Stimulated activated CD4-positive, alpha-beta T cell treated with anti-CD3 and anti-CD28 coated beads, Interleukin-4, amount 100 ng/mL, for 4 hours (primary cell): ENCODE results near the gene MED9.

ENCODE experiments used
- DNase-seq, 2 experiments: peaks; one replicate each; pipeline ENCODE4 v3.0.0-alpha.2; 2020

Gene MED9

DNA sequence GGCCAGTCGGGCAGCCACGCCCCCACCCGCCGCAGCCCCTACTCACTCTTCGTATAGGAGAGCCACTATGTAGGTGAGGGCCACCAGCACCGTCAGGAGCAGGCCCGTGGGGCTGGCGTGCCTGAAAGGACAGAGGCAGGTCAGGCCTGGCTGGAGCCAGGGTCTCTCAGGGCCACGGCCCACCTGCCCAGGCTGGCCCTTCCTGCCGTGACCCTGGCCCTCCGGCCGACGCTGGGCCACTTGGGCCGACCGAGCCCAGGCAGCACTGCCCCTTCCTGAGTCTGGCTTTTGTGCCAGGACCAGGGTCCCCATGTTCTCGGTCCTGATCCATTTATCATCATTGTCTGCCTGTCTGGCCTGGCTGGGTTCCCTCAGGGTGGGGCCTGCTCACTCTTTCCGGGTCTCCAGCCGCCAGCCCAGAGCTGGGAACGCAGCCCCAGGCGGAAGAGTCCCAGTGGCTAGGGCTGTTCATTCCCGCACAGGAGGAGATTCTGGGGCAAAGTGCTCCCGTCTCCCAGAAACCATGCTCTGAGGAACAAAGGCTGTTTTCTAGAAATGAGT, 29.5 kb downstream of the MED9 start:
- no peak for DNase-seq

DNA sequence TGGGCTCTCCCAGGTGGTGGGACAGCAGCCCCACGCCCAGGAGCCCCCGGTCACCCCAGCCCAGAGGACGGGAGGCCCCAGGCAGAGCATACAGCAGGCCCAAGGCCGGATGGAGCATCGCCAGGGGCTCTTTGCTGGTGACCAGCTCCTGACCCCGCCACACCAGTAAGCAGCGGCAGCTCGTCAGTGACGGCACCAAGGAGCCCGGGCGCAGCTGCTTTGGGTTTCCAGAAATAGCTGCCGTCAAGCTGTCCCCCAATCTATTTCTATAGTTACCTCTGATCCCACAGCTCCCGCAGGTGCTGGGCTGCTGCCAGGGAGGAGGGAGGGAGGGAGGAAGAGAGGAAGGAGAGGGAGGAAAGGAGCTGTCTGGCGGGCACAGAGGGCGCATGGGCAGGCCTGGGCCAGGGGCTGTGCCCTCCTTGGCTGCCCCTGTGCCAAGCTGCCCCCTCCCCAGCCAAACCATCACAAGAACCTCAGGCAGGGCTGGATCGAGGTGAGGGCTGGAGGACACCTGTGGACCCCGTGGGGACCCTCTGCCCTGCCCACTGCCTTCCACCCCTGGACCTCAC, 30.2 kb downstream of the MED9 start:
- DNase-seq: no peak

DNA sequence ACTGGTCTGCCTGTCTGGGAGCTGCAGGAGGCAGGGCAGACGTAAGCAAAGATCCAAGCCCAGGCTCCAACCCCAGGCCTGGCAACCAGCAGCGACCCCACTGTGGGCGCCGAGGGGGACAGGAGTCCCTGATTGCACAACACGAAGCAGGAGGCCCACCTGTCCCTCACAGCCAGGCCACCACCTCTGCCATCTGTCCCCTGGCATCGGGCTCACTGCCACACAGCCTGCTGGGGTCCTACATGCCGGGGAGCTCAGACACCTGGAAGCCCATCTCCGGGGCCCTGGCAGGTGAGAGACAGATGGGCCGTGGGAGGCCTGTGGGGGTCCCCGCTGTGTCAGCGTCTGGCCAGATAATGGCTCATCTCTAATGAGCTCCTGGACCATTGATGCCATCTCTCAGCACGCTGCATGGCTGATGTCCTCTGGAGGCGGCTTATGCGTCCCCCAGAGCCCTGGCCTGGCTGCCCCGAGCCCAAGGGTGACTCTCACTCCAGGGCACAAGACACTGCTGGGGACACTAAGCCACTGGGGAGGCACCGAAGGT, 30.7 kb downstream of the MED9 start:
- no peak for DNase-seq

DNA sequence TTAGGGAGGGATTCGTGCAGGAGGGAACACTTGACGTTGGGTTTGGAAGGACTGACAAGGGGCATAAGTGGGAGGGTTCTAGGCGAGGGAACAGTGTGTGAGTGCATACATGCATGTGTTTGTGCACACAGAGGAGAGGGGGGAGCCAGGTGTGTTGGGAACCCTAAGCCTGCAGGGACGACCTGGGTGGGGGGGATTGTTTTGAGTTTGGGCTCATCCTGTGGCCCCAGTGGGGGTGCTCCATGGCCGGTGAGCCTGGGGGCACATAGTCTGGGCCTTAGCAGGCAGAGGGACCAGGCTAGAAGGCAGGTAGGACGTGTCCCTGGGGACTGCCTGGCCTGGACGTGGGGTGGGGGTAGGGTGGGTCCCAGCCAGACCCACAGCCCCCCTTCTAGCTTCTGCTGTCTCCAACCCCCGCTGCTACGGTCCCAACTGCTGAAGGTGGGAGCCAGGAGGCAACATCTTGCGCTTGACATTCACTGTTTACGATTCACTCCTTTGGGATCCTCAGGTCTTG, 31.3 kb downstream of the MED9 start:
- no peak for DNase-seq

DNA sequence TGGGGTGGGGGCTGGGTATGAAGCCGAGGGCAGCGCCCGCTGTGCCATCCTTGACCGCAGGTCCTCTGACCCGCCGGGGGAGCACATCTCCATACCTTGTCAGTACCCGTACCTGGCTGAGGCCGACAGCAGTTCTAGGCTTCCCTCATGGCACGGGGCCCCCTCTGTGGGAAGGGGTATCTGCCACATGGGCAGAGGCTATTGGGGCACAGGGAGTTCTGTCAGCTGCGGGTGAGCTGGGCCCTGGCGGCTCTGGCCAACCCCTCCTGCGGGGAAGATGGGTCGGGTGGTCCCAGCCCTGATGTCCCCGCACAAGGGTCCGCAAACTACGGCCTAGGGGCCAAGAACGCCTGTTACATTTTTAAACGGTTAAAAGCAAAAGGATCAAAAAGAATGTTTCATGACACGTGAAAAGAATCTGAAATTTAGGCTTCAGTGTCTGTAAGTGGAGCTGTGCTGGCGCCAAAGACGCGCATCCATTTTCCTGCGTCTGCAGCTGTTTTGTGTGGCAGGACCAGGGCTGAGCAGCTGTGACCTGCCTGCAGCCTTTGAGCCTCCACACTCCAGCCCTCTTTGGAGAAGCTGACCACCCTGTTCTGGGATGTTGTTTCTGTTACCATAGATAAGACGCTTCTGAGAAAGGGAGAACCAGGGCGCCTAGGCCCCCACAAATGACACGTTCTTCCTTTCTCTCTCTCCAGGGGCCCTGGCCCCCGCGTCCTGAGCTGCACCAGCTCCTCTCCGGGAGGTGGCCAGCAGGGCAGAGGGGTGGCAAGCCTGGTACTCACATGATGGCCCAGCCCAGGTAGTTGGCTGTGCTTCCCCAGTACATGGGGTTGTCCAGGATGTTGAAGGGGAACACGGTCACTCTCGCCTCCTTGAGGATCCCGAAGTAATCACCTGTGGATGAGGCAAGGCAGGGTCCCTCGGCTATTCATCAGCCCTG, 32.1 kb downstream of the MED9 start:
- DNase-seq: no peak

DNA sequence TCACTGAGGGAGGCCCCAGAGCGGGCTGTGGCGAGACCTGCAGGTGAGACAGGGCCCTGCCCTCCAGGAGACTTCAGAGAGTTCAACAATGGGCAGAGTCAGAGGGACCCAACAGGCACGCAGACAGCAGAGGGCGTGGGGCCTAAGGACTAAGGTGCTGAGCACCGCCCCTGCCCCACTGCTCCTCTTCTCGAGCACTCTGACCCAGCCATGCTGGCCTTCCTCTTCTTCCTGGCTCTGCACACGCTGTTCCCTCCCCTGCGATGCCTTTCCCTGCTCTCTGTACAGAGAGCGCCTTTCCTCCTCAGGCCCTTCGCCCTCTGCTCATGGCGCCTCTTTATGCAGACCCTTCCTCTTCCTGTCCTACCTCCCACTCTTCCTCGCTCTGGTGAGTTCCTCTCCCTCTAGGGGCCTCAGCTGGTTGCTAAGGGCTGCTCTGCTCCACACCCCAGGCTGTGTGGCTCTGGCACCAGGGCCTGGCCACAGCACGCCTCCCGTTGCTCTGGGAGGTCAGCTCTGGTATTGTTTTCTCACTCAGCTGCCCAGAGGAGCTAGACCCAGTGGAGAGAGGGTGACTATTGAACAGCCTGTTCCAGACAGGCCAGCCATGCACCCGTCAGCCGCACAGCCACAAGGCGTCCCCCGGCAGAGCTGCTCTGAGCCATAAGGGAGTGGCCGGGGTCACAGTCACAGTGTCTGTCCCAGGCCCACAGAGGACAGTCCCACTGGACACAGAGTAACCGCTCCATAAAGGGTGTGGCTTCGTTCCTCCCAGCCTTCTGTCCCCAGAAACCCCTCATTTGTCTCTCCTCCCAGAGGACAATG, 33.0 kb downstream of the MED9 start:
- no peak for DNase-seq

DNA sequence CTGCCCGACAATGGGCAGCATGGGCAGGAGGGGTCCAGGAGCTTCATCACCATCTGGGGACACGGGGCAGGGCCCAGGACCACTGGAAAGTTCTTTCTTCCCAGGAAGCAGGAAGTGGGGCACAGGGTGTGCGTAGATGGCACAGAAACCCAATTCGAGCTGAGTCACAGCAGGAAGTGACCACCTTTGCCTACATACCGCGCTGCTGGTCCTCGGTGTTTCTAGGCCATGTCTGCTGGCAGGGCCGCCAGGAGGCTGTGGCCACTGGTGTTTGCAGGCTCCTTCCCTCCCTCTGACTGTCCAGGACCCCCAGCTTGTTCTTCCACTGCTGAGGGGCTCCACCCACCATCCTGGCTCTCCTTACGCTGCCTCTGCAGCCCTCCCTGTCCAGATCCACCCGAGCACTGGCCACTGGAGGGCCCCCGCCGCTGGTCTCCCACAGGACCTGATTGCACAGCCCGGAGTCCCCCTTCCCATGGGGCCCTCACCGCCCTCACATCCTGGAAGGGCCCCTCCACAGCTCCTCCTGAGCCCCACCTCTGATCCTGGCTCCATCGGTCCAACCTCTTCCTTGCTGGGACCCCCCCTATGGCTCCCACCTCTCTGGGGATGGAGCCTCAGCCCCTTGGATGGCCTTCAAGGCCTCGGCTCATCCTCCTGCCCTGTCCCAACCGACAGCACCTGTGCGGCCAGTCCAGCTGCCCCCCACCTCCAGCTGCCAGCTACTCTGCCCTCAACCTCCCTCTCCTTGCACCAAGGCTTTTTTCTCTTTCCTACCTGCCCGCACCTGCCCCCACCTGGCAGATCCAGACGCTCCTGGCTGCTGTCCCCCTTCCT, 33.9 kb downstream of the MED9 start:
- DNase-seq: no peak

DNA sequence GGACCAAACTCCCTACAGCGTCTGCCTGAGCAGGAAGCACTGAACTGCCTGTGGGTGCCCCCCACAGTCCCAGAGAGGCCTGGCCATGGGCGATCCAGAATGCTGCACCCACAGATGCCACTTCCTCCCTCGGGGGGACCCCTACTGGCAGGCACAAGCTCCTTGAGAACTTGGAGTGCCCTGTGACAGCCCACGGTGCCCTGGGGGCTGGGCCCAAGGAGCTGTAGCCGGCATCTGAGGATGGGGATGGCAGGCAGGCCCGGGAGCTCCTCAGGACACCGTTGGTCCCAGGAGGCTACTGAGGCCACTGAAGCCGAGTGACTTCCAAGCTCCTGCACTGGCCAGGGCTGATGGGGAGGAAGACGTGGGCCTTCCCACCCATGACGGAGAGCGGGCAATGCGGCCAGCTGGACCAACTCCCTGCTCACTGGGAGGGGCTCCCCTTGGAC, 34.5 kb downstream of the MED9 start:
- DNase-seq: no peak

DNA sequence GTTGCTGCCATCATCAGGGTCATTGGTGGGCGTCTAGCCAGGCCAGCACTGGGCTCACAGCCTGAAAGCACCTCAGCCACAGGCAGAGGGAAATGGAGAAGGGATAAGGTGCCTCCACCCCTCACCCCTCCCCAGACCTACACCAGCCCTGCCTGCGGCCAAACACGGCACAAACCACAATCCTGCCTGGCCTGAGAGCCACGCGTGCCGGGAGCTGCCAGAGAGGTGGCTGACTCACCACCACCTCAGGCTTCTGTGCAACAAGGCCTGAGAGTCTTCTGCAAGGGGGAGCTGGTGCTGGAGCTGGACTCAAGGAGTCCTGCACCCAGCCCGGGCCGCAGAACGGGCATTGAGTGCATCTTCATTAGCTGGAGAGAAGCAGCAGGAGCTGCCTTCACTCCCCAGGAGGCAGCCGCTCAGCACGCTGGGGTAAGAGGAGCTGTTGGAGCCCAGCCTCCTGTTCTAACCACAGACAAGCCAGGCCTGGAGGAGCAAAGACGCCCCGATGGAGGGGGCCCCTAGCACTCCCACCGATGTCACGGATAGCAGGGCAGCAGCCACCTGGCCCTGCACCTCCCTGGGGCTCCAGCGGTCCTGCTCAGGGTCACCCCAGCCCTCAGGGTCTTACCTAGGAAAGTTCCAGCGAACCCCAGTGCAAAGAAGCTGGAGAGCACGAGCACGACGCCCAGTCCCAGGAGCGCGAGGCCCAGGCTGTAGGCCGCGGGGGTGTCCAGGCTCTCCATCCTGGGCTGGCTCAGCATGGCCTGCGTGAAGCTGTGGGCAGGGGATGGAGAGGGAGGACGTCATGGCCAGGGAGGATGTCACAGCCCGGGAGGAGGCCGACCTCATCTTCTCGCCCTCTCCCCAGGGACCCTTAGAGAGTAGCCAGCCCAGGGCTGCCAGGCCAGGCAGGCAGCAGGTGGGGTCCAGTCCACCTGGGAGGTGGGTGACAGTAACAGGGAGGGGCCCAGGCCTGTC, 35.4 kb downstream of the MED9 start:
- no peak for DNase-seq

DNA sequence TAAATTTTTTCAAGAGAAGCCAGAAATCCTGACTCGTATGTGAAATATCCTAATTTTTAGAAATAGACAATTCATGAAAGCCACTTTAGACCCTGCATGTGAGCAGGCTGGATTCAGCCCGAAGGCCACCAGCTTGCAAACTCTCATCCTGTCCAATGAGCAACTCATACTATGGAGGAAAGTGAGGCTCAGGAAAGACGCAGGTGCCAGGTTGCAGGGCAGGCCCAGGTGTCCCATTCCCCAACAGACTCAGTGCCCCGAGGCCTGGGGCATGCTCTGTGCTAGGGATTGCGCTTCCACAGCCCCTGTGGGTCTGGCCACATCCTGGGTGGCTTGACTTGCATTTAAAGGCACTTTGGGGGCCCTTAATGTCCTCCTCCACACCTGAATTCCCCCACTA, 36.1 kb downstream of the MED9 start:
- DNase-seq: no peak

DNA sequence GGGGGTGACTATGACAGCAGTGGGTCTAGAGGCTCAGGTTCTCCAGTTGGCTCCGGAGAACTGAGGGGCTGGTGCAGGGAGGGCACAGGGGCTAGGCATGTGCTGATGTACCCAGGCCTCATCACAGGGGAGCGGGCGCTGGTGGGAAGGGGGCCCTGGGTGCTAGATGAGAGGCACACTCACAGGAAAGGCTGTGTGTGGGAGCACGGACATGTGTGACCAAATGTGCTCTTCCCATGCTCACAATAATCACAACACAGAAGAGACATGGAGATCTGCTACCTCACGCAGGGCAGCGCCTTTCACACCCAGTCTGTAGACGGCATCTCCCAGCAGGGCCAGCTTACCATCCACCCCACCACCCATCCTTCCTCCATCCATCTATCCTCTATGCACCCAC, 36.8 kb downstream of the MED9 start:
- DNase-seq: no peak

DNA sequence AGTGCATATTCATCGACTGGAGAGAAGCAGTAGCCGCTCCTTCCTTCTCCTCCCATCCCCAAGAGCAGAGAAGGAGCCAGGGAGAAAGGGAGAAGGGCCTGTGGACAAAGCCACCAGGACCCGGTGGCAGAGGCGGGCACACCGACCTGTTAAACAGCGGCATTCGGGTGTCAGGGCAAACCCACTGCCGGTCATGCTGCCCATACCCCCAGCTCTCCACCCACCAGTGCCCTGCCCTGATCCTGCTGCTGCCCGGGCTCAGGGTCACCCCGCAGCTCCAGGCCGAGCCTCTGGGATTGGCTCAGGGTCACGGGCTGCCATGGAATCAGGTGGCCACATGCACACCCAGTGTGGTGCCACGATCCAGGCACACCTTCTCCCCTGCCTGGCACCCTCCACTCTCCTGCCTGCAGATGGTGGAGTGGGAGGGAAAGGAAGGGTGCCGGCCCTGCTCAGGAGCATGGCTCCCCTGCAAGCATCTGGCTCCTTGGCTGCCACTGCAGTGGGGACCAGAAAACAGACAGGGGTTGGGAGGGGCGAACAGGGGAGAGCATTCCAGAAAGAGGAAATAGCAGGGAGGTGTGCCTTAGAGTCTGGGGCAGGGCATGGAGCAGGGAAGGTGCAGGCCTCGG, 37.7 kb downstream of the MED9 start:
- DNase-seq: no peak

DNA sequence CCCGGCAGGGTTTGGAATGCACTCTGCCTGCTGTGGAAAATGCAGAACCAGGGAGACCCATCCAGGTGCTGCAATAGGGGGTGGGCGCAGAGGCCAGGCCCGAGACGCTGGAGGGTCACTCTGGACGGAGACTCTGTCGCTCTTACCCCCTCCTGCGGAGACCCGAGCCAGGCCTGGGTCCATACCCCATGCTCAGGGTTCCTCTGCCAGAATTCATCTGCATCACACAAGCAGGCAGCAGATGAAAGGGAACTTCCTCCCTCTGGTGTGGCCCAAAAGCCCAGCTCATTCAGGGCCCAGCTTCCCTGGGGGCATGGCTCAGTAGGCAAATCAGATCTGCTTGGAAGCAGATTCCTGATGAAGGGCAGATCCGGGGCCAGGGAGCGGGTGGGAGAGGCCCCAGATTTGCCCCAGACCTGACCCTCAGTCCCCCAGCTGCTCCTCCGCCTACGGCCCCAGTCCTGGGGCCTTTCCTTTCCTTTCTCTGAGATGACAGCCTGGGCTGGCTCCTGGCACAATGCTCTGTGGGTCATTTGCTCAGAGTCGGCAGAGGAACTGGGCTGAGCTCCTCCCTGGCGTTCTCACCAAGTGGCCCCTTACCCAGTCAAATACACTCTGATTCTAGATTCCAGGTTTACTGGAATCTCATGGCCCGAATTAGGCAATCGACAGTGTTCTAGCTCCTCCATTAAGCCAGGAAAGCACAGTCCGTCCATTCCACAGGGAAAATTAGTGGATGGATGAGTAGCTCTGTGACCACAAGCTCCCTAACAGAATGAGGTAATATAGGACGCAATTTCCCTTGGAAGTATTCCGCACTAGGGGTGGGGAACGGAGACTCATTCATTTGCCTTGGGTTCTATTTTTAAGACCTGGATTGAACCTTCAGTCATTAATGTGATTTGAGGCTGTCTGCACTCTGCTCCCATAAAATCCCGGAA, 38.5 kb downstream of the MED9 start:
- DNase-seq: no peak

DNA sequence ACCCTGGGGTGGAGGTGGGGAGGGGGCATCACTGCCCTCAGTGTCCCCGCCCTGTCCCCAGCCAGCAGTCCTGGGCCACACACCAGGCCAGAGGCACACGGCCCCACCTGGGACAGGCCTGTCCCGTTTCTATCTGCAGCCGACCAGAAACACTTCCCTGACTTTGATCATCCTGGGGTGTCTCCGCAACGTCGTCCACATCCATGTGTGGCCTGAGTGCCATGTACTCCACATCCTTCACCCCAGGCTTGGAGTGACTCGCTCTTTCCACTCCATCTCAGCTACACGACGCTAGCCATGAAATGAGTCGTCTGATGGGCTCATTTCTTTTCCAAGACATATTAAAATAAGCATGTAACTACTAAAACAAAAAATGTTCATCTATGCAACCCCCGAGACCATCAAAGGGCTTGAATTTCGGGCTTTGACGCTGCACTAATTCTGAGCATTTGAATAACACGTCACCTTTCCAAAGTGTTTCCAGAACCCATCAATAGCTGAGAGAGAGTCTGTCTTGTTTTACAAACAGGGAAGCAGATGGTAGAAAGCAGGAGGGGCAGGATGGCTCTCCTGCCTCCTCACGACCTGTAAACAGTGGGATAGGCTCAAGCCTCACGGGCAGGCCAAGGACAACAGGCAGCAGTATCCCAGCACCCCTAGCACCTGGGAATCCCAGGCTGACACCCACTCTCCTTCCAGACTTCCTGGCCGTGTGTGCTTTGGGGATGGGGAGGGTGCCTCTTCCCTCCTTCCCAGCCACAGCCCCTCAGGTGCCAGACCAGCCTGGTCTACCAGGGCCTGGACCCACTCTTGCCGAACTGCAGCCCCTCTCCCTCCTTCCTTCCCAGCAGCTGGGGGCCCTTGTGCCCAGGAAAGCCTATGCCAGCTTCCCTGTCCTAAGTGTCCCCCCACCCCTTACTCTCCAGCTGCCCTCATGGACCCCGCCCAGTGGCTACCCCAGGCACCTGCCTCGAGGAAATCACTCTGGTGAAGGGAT, 39.4 kb downstream of the MED9 start:
- no peak for DNase-seq

DNA sequence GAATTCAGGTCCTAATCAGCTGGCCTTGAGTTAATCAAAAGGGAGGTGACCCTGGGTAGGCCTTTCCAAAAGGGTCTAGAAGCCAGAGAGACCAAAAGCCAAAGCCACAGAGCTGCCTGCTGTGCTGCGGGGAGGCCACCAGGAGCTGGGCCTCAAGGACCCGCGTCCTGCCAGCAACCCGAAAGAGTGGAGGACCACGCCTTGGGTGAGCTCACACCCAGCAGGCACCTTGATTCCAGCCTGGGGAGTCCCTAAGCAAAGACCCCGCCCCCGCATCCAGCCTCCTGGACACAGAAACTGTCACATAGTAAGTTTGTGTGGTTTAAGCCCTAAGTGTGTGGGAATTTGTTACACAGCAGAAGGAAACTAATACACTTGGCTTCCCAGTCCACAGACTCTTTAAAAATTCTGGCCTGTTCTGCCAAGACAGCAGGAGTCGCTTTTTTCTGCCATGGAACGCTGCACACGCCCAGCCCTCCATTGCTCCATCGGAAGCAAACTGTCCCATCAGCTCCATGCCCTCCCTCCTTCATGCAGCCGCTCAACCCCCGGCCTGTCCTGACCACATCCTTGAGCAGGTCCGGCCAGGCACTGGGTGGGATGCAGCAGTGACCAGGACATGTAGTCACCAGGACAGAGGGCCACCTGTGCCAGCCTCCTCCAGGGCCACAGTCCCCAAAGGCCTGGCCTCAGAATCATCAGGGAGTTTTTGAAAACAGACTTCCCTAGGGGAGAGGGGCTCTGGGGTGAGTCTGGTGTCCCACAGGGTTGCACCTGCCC, 40.3 kb downstream of the MED9 start:
- no peak for DNase-seq

DNA sequence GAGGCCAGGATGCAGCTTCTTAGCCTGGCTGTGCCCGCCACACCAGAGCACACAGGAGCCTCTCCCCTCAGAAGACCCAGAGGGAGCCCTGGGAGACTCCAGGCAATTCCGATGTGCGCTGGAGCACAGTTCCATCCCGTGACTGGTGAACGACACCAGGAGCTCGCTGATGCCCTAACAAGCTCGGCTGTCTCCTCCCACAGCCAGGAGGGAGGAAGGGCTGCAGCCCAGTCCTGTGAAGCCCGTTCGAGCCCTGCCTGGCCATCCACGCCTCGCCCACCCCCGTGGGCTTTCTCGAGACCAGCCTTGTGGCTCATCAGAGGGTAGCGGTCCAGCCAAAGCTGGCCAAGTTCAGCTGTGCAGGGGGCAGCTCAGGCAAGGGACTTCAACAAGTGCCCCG, 41.2 kb downstream of the MED9 start:
- no peak for DNase-seq

DNA sequence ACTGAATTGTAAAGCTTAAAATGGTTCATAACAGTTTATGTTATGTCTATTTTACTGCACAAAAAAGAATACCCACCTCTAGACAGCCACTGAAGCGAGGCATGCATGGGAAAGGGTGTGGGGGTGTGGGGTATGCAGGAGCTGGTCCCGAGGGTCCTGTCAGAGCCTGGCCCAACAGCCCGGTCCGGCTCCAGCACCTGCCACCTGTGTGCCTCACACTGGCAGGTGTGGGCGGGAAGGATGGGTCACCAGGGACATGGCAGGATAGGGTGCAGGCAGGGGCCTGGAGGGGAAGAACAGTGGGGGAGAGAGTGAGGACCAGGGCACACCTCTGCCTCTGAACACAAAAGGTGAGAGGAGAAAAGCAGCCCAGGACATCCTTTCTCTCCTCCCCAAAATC, 42.2 kb downstream of the MED9 start:
- DNase-seq: no peak
